IPS DF 4.7 (cell line): ENCODE data around the gene THBS2.
"Not testable (repeated sequence)": the region's sequence is repeated elsewhere in the genome, so short reads cannot be mapped to it uniquely, and the experiment has no call there.

Experiments
- DNase-seq: peaks from one replicate; pipeline ENCODE4 v3.0.0-alpha.2; 2013; ENCODE audit warnings: low spot score; ENCODE audit errors: extremely low read depth

The THBS2 gene

DNA sequence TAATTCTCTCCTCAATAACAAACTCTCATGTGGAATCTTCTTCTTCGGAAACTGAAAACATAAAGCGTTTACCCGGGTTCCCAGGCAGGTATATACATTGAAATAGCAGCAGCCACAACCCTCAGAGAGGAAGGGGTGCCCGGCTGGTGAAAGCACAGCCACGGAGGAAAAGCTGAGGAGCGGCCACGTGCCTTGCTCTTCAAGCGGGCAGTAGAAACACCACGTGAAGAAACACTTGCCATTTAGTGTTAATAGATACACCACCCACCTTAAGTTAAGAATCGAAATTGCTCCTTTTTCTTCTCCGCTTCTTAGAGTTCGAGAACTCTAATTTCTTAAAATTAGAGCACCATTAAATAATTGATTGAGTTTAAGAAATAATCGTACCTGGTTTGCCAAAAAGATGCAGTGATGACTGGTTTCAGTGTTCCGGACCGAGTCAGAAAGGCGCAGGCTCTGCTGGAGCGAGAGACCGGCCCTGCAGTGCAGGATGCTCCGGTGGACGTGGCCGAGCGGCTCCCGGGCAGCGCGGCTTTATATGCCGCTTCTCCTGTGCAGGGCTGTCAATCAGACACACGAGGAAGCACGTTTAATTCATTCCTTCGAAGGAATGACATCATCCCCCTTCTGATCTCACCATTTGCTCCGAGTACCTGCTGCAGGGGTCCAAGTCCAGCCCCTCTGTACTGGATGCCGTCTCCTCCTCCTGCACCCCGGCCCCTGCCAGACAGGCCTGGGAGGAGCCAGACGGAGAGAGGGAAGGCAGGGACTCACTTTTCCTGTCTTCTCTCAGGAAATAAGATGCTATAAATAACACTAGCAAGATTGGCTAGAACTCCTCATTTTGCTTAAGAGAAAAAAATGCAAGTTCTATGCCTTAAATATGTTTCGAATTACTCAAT, at the start of gene THBS2:
THBS2 (minus strand) TSS at position 510 of the 902 bp plus-strand sequence. CDS start 3,062 bp downstream, outside the sequence.
- no peak for DNase-seq

DNA sequence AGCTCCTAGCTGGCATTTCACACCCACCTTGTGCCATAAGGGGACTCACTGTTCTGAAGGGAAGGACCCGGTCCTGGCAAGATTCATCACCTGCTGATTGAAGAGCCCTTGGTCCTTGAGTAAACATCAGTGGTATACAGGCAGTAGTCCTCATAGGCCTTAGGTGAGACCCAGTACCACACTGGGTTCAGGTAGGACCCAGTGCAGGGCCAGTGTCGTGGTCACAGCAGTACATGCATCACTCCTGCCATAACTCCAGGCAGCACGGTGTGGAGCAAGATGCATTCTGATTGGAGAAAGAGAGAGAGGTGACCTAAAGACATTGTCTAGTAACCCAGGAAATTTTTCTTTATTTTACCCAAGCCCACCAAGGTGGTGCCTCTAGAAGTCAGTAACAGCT, 49.1 kb upstream of the THBS2 start:
- DNase-seq, result no peak

DNA sequence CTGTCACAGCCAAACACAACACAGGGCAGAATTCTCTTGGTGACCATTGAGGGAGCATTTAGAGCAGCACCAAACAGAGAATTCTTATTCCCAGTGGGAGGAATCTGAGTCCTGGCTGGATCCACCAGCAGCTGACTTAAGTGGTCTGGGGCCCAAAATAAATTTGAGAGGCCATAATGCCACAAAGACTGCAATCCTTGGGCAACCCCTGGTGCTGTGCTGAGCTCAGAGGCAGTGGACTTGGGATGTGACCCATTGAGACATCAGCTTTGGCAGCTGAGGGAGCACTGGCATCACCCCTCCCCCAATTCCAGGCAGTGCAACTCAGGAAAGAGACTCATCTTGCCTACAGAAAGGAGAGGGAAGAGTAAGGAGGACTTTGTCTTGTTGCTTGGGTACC, 48.6 kb upstream of the THBS2 start:
- DNase-seq, result no peak

DNA sequence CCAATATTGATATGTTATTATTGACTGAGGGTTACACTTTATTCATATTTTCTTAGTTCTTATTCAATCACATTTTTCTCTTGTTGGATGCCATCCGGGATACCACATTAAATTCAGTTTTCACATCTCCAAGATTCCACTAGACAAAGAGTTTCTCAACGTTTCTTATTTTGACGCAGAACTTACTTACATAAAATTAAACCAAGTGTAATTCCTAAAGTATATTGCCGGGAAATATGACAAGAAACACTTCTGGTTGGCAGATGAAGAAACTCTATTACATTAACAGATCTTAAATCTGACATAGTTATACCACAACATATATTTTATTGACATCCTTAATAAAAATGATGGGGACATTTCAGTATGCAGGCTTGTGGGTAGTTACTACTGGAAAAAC, 47.3 kb upstream of the THBS2 start:
- no peak for DNase-seq

DNA sequence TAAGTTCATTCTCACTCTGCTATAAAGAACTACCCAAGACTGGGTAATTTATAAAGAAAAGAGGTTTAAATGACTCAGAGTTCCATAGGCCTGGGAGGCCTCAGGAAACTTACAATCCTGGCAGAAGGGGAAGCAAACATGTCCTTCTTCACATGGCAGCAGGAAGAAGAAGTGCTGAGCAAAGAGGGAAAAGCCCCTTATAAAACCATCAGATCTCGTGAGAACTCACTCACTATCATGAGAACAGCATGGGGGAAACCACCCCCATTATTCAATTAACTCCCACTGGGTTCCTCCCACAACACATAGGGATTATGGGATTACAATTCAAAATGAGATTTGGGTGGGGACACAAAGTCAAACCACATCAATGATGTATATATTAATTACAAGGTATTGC, 45.0 kb upstream of the THBS2 start:
- DNase-seq, result not testable (repeated sequence)

DNA sequence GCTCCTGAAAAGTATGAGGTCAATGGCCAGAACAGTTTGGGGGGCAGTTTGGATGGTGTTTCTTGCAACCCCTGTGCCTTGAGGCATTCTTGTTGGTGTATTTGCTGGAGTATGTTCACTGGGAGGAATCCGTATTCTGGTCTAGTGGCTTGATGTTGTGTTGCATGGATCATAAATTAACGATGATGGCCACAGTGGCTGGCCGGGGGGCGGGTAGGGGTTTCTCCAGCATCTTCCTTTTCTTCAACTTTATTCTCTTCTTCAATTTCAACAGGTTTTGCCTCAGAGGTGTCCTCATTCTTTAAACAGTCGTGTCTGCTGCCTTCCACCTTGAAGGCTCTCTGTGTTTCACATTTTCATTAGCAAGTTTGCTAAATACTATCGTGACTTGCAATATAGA, 43.0 kb upstream of the THBS2 start:
- DNase-seq, result no peak

DNA sequence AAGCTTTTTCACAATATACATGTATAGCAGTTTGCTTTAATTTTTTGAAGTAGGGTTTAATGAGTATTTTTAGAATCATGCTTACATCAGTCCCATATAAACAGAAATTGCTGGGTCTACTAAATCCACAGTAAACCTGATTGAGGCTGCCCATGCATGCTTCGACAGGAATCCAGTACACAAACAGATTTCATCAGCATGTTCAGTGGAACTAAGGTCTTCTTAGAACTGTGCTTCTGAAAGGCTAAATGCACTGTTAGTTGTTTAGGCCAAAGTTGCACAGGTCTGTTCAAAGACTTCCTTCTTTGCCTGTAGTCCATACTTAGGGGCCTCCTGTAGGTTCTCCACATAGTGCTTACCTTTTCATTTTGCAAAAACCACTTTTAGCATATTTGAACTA, 42.5 kb upstream of the THBS2 start:
- DNase-seq, result no peak

DNA sequence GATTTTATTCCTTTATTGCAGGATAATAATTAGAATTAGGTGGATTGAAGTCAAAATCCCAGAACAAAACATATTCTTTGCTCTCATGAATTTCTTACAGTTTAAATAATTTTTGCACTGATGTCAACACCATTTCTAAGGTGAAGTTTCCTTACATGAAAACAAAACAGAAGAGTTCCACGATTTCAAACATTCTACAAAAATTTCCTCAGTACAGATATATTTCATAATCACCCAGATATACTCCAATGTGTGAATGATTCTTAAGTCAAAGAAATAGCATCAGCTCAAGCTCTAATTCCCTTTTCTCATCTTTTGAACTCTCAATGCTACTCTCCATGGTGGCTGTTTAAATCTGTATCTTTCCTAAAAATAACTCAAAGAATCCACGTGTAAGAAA, 39.5 kb upstream of the THBS2 start:
- no peak for DNase-seq

DNA sequence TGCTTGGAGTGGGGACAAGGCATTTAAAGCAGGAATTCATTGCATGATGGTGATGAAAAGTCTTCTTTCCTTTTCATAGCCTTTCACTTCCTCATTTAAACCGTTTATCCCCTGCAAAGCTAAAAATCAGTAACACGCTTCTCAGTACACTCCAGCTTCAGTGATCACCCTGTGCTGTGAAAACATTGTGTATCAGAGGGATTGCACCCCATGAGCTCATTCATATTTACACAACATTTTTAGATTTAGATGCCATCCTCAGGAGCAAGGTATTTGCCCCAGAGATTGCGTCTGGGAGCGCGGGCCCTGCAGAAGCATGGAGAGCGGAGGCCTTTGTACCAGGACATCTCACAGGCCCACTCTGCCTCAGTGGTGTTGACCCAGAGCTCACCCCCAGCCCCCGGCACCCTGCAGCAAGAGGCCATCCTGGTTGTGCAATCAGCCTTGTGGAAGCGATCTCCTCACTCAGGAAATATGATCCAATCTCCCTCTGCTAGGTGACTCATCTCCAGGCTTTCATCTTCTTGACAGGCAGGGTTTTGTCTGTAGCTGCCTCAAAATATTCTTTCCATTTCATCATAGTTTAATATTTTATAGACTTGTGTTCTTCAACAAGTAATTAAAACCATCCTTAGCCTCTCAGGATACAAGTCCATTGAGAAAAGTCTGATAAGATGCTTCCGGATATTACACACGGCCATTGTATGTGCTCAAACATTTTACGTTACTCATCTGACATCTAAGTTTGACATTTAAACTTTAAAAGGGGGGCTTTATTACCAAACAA, 38.9 kb upstream of the THBS2 start:
- DNase-seq, result no peak

DNA sequence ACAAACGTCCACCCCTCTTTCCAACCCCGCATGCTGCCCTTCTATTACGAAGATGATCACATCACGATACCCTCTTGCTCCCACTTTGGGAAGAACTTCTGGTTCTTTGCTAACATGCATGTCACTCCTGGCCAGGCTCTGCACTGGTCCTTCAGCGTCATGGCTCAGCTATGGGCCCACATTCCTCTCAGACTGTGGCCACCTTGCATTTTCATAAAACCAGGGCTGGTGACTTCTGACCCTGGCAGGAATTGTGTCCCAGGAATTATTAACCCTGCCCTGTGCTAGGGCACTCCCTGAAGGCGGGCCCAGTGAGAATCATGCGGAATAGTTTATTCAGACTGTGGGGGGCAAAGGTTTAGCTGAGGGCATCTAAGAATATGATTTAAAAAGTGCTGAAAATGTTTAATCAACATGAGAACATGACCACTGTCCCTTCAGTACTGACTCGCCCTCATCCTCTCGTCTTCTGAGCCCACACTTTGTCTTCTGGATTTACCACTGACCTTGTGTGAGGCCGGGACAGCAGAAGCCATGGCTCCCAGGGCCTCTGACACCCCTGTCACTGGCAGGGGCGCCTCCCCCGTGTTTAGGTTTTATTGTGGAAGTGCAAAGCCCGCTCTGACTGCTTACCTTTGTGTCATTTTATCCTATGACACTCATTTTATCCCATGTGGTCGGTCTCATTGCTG, 38.1 kb upstream of the THBS2 start:
- DNase-seq, result no peak

DNA sequence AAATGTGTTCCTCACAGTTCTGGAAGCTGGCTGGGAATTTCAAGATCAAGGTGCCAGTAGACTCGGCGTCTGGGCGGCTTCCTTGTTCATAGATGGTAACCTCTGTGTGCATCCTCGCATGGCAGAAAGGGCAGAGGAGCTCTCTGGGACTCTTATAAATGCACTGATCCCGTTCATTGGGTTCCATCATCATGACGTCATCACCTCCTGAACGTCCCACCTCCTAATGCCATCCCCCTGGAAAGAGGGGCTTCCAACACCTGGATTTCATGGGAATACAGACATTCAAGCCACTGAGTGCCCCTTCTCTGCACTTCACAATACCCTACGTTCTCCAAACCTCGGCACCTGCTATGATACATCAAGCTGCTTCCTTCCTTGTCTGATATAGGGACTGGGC, 37.5 kb upstream of the THBS2 start:
- DNase-seq, result no peak

DNA sequence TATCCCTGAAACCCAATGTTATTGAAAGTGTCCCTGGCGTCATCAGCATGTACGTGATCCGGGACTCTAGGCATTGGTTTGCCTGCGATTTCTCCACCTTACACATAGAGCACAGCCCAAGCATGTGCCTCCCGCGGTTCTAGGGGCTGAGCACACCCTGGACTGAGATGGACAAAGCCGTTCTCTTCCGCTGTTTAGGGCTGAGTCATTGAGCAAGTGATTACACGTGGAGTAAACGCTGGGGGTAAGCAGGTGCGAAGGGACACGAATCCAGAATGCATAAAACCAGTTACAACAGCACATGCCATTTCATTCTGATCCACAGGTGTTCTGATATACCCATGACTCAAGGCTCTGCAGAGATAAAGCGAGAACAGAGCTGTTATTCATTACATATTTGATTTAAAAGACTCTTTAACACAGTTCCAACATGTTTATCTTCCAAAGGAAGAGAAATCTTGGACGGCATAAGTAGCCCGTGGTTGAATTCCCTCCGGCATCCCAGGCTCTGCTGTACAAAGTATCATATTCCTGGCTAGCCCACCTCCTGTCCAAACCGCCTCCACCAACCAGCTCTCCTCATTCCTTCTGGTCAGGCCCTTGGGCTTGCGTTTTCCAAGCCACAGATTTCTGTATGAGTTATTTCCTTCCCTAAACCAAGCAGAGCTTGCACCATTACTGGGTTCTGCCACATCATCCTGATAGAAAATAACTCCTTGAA, 36.1 kb upstream of the THBS2 start:
- no peak for DNase-seq

DNA sequence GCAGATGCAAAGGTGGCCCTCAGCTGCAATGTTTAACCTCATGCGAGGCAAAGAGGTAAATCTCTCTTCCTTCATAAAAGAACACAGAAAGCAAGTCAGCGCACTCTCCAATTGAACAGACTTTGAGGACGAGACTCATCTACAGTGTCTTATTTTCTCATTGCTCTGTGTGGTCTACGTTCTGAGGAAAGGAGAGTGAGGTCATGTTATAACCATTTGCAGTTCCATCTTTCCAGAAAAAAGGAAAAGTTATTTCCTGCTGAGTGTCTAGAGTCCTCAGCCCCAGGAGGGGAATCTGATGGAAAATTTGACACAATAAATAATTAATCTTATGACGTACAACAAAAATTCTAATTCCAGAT, 35.6 kb upstream of the THBS2 start:
- no peak for DNase-seq

DNA sequence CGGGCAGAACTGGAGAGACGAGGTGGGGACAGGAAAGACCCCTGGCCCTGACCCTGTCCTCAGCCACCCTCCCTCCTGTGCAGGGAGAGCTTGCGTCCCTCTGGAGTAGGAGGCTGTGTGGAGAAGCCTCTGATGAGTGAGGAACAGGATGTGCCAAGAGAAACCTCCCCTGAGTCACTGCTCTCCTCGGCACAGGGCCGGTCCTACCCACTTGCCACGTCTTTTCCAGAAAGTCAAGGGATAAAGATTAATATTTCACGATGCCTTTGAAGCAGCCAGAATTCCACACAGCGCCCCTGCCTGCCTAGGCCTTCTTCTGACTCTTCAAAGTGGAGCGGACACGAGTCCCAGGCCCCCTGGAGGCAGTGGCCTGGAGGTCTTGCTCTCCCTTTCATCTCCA, 34.9 kb upstream of the THBS2 start:
- DNase-seq, result no peak

DNA sequence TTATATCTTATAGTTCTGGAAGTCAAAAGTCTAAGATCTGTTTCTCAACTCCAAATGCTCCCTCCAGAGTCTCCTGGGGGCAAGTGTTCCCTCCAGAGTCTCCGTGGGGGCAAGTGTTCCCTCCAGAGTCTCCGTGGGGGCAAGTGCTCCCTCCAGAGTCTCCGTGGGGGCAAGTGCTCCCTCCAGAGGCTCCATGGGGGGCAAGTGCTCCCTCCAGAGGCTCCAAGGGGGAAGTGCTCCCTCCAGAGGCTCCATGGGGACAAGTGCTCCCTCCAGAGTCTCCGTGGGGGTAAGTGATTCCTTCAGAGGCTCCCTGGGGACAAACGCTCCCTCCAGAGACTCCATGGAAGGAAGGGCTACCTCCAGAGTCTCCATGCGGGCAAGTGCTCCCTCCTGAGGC, 34.0 kb upstream of the THBS2 start:
- DNase-seq, result no peak

DNA sequence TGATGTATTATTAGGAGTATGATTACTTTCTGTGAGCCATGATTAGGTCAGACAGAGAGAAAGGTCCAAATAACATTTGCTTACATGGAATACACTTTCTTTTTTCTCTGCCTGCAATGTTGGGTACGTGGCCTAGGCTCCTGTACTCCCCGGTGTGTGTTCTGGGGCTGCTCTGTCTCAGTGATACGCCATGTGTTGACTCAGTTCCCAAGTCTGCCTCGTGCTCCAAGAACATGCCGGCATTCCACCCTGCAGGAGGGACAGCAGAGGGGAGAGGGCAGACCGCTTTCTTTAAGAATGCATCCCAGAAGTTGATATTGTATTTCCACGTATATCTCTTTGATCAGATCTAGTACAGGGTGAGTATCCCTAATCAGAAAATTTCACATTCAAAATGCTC, 33.3 kb upstream of the THBS2 start:
- no peak for DNase-seq

DNA sequence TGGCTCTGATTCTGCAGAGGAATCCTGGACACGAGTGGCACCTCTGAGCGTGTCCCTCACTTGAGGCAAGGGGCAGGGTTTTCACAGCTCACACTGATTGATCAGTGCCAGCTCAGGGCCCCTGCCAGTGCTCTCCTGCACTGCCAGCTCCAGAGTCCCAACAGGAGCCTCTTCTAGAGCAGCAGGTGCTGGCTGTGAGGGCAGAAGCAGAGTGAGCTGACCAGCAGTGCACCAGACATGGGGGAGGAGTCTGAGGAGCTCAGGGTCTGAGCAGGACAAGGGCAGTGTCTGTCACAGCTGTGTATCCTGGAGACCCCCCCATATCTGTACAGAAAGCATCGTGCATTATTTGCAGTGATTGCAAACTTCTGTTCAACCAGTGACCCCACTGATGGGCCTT, 31.5 kb upstream of the THBS2 start:
- DNase-seq, result no peak

DNA sequence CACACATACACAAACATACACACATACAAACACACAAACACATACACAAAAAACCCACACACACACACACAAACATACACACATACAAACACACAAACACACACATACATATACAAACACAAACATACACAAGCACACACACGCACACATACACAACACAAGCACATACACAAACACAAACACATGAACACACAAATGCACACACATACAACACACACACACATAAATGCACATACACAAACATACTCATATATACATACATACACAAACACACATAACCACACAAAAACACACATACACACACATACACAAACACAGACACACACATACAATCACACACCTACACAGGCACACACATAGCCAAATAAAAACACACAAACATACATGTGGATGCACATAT, 30.3 kb upstream of the THBS2 start:
- no peak for DNase-seq

DNA sequence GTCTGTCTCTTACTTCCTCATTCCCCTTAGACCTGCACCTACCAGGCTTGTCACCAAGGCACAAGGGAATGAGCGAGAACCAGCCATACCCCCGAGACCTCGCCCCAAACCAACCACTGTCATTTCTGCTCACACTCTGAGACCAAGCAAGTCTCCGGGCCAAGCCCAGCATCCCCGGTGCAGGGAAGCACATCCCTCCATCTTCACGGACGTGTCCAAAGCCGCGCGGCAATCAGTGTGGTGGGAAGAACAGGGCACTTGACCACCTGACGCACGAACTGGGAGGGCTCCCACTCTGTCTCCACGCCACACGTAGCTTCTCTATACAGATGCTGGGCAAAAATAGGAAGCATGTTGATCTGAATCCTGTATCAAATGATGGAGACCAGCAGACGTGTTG, 28.4 kb upstream of the THBS2 start:
- DNase-seq, result no peak

DNA sequence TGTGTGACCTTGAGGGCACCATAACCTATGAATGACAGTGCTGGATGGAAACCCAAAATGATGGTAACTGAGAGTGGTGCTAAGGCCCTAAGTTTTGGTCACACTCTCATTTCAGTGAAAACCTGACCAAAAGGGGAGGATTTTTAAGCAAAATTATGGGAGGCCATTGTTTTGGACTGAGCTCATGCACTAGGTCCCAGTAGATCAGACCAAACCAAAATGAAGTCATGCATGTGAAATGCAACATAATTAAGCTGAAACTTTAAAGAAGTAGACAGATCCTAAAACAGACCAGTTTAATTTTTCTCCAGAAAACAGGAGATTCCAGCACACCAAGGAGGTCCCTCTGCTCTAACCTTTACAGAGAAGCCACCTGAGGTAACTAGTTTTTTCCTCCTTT, 24.0 kb upstream of the THBS2 start:
- no peak for DNase-seq

DNA sequence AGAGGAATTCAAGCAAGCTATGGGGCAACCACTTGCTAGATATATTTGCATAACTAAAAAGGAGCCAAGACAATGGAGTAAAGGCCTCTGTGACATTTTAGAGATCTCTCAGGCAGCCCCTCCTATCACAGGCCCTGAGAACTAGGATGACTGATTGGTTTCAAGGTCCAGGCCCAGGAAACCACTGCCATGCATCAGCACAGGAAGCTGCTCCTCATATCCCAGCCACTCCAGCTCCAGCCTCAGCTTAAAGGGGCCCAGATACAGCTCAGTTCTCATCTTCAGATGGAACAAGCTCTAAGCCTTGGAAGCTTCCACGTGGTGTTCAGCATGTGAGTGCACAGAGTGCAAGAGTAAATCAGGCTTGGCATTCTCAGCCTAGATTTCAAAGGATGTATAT, 21.1 kb upstream of the THBS2 start:
- no peak for DNase-seq

DNA sequence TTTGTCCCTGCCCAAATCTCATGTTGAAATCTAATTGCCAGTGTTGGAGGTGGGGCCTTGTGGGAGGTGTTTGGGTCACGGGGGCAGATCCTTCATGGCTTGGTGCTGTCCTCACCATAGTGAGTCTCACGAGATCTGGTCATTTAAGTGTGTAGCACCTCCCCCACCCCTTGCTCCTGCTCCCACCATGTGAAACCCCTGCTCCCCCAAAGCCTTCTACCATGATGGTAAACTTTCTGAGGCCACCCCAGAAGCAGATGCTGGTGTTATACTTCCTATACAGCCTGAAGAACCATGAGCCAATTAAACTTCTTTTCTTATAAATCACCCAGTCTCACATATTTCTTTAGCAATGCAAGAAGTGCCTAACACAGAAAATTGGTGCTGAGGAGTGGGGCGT, 19.9 kb upstream of the THBS2 start:
- no peak for DNase-seq
